ENCODE results near the gene DYNC1I1.

DYNC1I1 gene

GRCh38 chr7:95874541-95875265 lies 102.3 kb downstream of the DYNC1I1 start:
- Histone ChIP-seq H3K9ac (ENCODE audit: insufficient read length, low read depth) (no peak overlapping the region), H3K9me3 (ENCODE audit: insufficient read depth, low read length) (0 out of 2 replicates have a peak, but pooled peaks cover 5% of the 10 kb centered on the region), H3K4me1 (ENCODE audit: insufficient read depth, insufficient read length) (no peaks in the 10 kb centered on the region), H3K36me3 (ENCODE audit: insufficient read depth, insufficient read length, low read length) (no peaks in the 10 kb centered on the region), H3K27me3 (ENCODE audit: insufficient read depth, insufficient read length) (no peaks in the 10 kb centered on the region), H3K4me3 (ENCODE audit: insufficient read length, low read depth) (no peak overlapping the region)
- DNase-seq (ENCODE audit: low read depth, low spot score): no peak
- no peak for TF ChIP-seq YY1 (IDR thresholded peaks at IDR 0.05; ENCODE audit: insufficient read depth, insufficient read length)
- no peak for TF ChIP-seq SUZ12 (IDR thresholded peaks at IDR 0.05; ENCODE audit: extremely low read depth, insufficient read depth, insufficient read length)
- TF ChIP-seq ZNF274 (IDR thresholded peaks at IDR 0.05; ENCODE audit: low read depth, low read length): no peak

- H3K27me3 ChIP-seq (ENCODE audit: insufficient read depth, insufficient read length): no peaks in the 10 kb centered on the region
- 0 out of 2 replicates have a peak, but pooled peaks cover 5% of the 10 kb centered on the region for H3K9me3 ChIP-seq (ENCODE audit: insufficient read depth, low read length)
- H3K9ac ChIP-seq (ENCODE audit: insufficient read length, low read depth): no peak overlapping the region
- H3K4me1 ChIP-seq (ENCODE audit: insufficient read depth, insufficient read length): no peaks in the 10 kb centered on the region
- no peak for DNase-seq (ENCODE audit: low read depth, low spot score)
- no peak for TF ChIP-seq YY1 (IDR thresholded peaks at IDR 0.05; ENCODE audit: insufficient read depth, insufficient read length)
- H3K4me3 ChIP-seq (ENCODE audit: insufficient read length, low read depth): no peak overlapping the region
- H3K36me3 ChIP-seq (ENCODE audit: insufficient read depth, insufficient read length, low read length): no peaks in the 10 kb centered on the region
Observed at GRCh38 chr7:95875519-95875918, 103.2 kb downstream of the DYNC1I1 start.

- no peaks in the 10 kb centered on the region for H3K36me3 ChIP-seq (ENCODE audit: insufficient read depth, insufficient read length, low read length)
- no peak for DNase-seq (ENCODE audit: low read depth, low spot score)
- H3K4me1 ChIP-seq (ENCODE audit: insufficient read depth, insufficient read length): no peaks in the 10 kb centered on the region
- H3K9ac ChIP-seq (ENCODE audit: insufficient read length, low read depth): no peak overlapping the region
- H3K4me3 ChIP-seq (ENCODE audit: insufficient read length, low read depth): no peak overlapping the region
- 0 out of 2 replicates have a peak, but pooled peaks cover 5% of the 10 kb centered on the region for H3K9me3 ChIP-seq (ENCODE audit: insufficient read depth, low read length)
- TF ChIP-seq SUZ12 (IDR thresholded peaks at IDR 0.05; ENCODE audit: extremely low read depth, insufficient read depth, insufficient read length) (no peak), YY1 (IDR thresholded peaks at IDR 0.05; ENCODE audit: insufficient read depth, insufficient read length) (no peak), ZNF274 (IDR thresholded peaks at IDR 0.05; ENCODE audit: low read depth, low read length) (no peak)
- no peaks in the 10 kb centered on the region for H3K27me3 ChIP-seq (ENCODE audit: insufficient read depth, insufficient read length)
Observed at GRCh38 chr7:95878677-95879076, 106.3 kb downstream of the DYNC1I1 start.

- DNase-seq (ENCODE audit: low read depth, low spot score): no peak
- Histone ChIP-seq H3K27me3 (ENCODE audit: insufficient read depth, insufficient read length) (no peaks in the 10 kb centered on the region), H3K4me1 (ENCODE audit: insufficient read depth, insufficient read length) (no peaks in the 10 kb centered on the region), H3K9me3 (ENCODE audit: insufficient read depth, low read length) (0 out of 2 replicates have a peak, but pooled peaks cover 5% of the 10 kb centered on the region), H3K4me3 (ENCODE audit: insufficient read length, low read depth) (no peak overlapping the region), H3K9ac (ENCODE audit: insufficient read length, low read depth) (no peak overlapping the region), H3K36me3 (ENCODE audit: insufficient read depth, insufficient read length, low read length) (no peaks in the 10 kb centered on the region)
- TF ChIP-seq ZNF274 (IDR thresholded peaks at IDR 0.05; ENCODE audit: low read depth, low read length) (no peak), SUZ12 (IDR thresholded peaks at IDR 0.05; ENCODE audit: extremely low read depth, insufficient read depth, insufficient read length) (no peak), YY1 (IDR thresholded peaks at IDR 0.05; ENCODE audit: insufficient read depth, insufficient read length) (no peak)
Observed at GRCh38 chr7:95881597-95881996, 109.2 kb downstream of the DYNC1I1 start.

DNA sequence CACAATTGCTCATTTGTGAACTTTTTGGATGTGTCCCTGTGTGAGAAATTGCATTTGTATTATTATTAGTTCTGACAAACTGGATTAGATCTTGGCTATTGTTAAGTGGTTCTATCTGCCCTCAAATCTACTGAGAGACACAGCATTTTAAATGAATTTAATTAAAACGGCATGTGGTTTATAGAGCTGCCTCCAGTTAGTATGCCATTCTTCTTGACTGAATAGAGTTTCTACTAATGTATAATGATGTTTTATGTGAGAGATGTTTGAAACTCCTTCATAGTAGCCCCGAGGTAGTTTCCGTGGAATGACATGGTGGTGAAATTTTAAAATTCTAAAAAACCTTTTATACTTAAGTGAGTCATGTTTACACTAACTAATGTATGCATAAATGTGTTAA lies 110.9 kb downstream of the DYNC1I1 start:
- Histone ChIP-seq H3K9me3 (ENCODE audit: insufficient read depth, low read length) (no peaks in the 10 kb centered on the region), H3K9ac (ENCODE audit: insufficient read length, low read depth) (no peak overlapping the region), H3K36me3 (ENCODE audit: insufficient read depth, insufficient read length, low read length) (no peaks in the 10 kb centered on the region), H3K4me1 (ENCODE audit: insufficient read depth, insufficient read length) (no peaks in the 10 kb centered on the region), H3K4me3 (ENCODE audit: insufficient read length, low read depth) (no peak overlapping the region), H3K27me3 (ENCODE audit: insufficient read depth, insufficient read length) (no peaks in the 10 kb centered on the region)
- TF ChIP-seq SUZ12 (IDR thresholded peaks at IDR 0.05; ENCODE audit: extremely low read depth, insufficient read depth, insufficient read length) (no peak), YY1 (IDR thresholded peaks at IDR 0.05; ENCODE audit: insufficient read depth, insufficient read length) (no peak), ZNF274 (IDR thresholded peaks at IDR 0.05; ENCODE audit: low read depth, low read length) (no peak)
- DNase-seq (ENCODE audit: low read depth, low spot score): no peak

DNA sequence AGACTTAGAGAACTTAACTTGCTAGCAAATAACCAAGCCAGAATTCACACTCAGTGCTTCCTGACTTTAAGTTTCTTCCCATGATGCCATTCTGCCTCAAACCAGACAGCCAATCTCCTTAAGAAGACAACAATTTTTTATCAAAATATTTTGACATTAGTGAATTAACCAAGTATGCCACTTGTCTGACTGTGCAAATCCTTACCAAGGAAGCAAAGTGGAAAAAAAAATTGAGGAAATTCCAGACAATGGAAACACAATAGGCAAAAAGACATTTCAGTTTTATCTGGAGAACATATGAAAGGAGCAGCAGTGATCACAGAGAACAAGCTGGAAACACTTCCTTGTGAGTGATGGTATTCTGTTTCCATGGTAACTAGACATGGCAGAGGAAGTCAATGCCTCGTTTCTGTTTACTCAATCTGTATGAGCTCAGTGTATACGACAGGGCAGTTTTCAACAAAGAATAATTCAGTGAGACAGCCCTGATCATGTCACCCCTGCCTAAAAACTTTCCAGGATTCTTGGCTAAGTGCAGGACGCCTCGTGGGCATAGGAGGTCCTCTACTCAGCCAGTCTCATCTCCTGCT lies 114.2 kb downstream of the DYNC1I1 start:
- DNase-seq (ENCODE audit: low read depth, low spot score): no peak
- Histone ChIP-seq H3K4me3 (ENCODE audit: insufficient read length, low read depth) (no peak overlapping the region), H3K9me3 (ENCODE audit: insufficient read depth, low read length) (no peaks in the 10 kb centered on the region), H3K4me1 (ENCODE audit: insufficient read depth, insufficient read length) (no peaks in the 10 kb centered on the region), H3K36me3 (ENCODE audit: insufficient read depth, insufficient read length, low read length) (no peaks in the 10 kb centered on the region), H3K27me3 (ENCODE audit: insufficient read depth, insufficient read length) (no peaks in the 10 kb centered on the region), H3K9ac (ENCODE audit: insufficient read length, low read depth) (no peak overlapping the region)
- no peak for TF ChIP-seq YY1 (IDR thresholded peaks at IDR 0.05; ENCODE audit: insufficient read depth, insufficient read length)

- Histone ChIP-seq H3K4me3 (ENCODE audit: insufficient read length, low read depth) (no peak overlapping the region), H3K4me1 (ENCODE audit: insufficient read depth, insufficient read length) (no peaks in the 10 kb centered on the region), H3K36me3 (ENCODE audit: insufficient read depth, insufficient read length, low read length) (no peaks in the 10 kb centered on the region), H3K27me3 (ENCODE audit: insufficient read depth, insufficient read length) (no peaks in the 10 kb centered on the region), H3K9ac (ENCODE audit: insufficient read length, low read depth) (no peak overlapping the region), H3K9me3 (ENCODE audit: insufficient read depth, low read length) (no peaks in the 10 kb centered on the region)
- no peak for DNase-seq (ENCODE audit: low read depth, low spot score)
- TF ChIP-seq YY1 (IDR thresholded peaks at IDR 0.05; ENCODE audit: insufficient read depth, insufficient read length): no peak
- no peak for TF ChIP-seq SUZ12 (IDR thresholded peaks at IDR 0.05; ENCODE audit: extremely low read depth, insufficient read depth, insufficient read length)
- TF ChIP-seq ZNF274 (IDR thresholded peaks at IDR 0.05; ENCODE audit: low read depth, low read length): no peak
Observed at GRCh38 chr7:95893484-95893883, 121.1 kb downstream of the DYNC1I1 start.
